AG04450 (cell line): ENCODE data around the gene SFXN5. TPM values are rescaled to one million over a fixed set of nuclear protein-coding genes. Genes with fewer than 3 reads are reported as not detected.

ENCODE experiments used
- CTCF ChIA-PET: fragments of 300-600, 350-600 bp; formaldehyde crosslinking; extraction: SDS; loops from one replicate; lab custom pipeline; 2022; ENCODE audit warnings: antibody characterized with exemption, inconsistent platforms; lab: Charles Lee
- POLR2A ChIA-PET: fragments of 350-600 bp; formaldehyde crosslinking; extraction: SDS; loops from one replicate; lab custom pipeline; 2021; ENCODE audit warnings: antibody characterized with exemption, inconsistent platforms; lab: Yijun Ruan, JAX
- DNase-seq: peaks from one replicate; pipeline ENCODE4 v3.0.0-alpha.2; 2011; ENCODE audit warnings: low read depth, low spot score
- H3K27ac ChIP-seq: one replicate; pipeline ENCODE4 v1.5.1; 2012; ENCODE audit warnings: low read depth, low read length, control low read depth
- H3K27me3 ChIP-seq: one replicate; pipeline ENCODE4 v1.6.0; 2012; ENCODE audit warnings: low read length; ENCODE audit not compliant: control insufficient read depth, insufficient read depth
- H3K4me3 ChIP-seq: 2 replicates; pipeline ENCODE4 v1.5.1; 2011; ENCODE audit warnings: mild to moderate bottlenecking, low read depth, low read length, control low read depth
- H3K9me3 ChIP-seq: 2 replicates; pipeline ENCODE4 v1.5.1; 2012; ENCODE audit warnings: low read length; ENCODE audit not compliant: control insufficient read depth, insufficient read depth
- CTCF ChIP-seq: IDR thresholded peaks from 2 replicates; pipeline ENCODE4 v1.5.1; 2011; ENCODE audit warnings: low read depth, low read length, control low read depth, inconsistent platforms
- polyA plus RNA-seq: library from polyadenylated mRNA; depleted of rRNA; stranded (reverse); fragments of >200 nt; gene quantifications from 2 replicates; pipeline ENCODE4 v1.2.3, GENCODE V29; 2011

SFXN5 gene
- polyA plus RNA-seq, 1 experiment, result 11.8 TPM

- ChIA-PET POLR2A (interaction anchor here (0.5 kb wide), 1 partner anchor 68 kb away, joined by 3 read pairs; no protein-coding TSS in a partner anchor), CTCF (no interaction called here)
- no peak for TF ChIP-seq CTCF
- no peak for DNase-seq
- no peak overlapping the region for H3K27ac ChIP-seq
- no peak overlapping the region for H3K4me3 ChIP-seq
- H3K27me3 ChIP-seq, result no peaks in the 10 kb centered on the region
- H3K9me3 ChIP-seq, result no peaks in the 10 kb centered on the region; the same call in 1 of the 2 replicates
These were observed 8.1 kb upstream of the SFXN5 start for GRCh38 chr2:73079636-73080035.

DNA sequence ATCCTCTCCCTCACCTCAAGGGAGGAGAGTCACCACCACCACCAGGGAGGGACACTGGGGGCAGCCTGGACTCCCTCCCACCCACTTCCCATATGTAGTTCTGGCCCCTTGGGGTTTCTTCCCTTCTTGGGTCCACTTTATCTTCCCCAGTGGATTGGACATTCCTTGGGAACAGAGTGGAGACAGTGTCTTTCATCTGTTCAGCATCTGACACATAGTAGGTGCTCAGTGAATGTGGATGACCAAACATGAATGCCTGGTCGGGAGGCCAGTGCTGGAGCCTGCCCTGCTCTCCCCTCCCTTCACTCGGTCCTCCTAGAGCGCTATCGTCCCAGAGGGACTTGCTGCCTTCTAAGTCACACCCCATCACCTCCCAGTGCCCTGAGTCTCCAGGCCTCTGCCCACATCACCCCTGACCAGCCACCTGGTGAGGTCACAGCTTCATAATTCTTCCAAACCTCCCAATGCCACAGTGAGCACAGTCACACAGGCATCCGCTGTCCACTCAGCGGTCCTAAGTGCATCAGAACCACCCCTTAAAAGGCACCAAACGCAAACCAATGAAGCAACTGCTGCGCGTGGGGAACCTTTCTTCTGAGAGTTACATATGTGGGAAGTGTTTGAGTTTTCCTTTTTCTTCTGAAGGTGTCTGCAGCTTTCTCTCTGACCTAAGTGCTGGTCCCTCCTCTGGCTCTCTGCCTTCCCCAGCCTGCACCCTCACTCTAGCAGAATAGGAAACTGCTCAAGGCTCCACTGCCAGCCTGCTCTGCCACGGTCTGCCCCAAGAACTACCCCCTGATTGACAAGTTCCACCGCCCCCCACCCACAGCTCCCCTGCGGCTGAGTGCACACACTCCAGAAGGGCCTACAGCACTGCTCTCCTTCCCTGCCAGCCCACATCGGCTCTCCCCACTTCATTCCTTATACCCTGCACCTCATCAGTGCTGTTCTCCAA lies 7.2 kb upstream of the SFXN5 start:
- H3K9me3 ChIP-seq, result no peaks in the 10 kb centered on the region; the same call in 1 of the 2 replicates
- POLR2A ChIA-PET, result no interaction called here
- H3K27me3 ChIP-seq, result no peaks in the 10 kb centered on the region
- CTCF ChIA-PET, result interaction anchor here (1.7 kb wide), 1 partner anchor 77 kb away, joined by 4 read pairs; no protein-coding TSS in a partner anchor
- no peak for TF ChIP-seq CTCF
- H3K4me3 ChIP-seq, result no peak overlapping the region
- no peak overlapping the region for H3K27ac ChIP-seq
- DNase-seq, result no peak

- no peak for DNase-seq
- ChIA-PET CTCF (interaction anchor here (1.7 kb wide), 1 partner anchor 78 kb away, joined by 4 read pairs; no protein-coding TSS in a partner anchor), POLR2A (no interaction called here)
- Histone ChIP-seq H3K27me3 (no peaks in the 10 kb centered on the region), H3K27ac (no peak overlapping the region), H3K4me3 (no peak overlapping the region), H3K9me3 (no peaks in the 10 kb centered on the region; the same call in 1 of the 2 replicates)
- TF ChIP-seq CTCF, result no peak
These were observed 5.9 kb upstream of the SFXN5 start for GRCh38 chr2:73077424-73077795.

DNA sequence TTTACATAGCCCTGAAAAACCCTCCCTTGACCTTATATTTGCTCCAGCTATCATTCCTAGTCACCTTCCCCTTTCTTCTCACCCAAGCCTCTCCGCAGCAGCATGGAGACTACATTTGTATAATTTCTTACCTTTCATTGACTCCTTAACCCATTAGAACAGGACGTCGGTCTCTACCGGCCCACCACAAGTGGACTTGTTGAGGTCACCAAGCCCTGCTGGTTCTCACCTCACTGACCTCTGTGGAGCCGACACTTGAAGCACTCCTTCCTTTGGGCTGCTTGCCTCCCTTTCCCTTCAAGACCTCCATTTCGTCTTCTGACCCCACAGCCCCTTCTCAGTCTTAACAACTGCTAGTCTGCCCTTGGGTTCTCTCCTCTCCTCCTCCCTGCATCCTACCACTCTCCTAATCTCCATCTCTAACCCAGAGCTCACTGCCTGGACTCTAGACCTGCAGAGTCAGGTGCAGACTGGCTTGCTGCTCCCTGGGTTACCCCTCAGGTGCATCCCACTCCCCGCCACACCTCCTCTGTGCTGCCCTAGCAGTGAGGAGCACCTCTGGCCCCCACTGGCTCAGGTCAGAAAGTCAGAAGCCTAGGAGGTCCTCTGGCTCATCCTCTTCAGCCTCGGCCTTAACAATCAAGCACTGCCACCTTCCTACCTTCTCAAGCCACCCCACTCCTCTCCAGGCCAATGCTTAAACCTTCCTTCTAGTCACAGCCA lies 5.3 kb upstream of the SFXN5 start:
- H3K27ac ChIP-seq, result no peak overlapping the region
- no peak overlapping the region for H3K4me3 ChIP-seq
- H3K9me3 ChIP-seq, result no peaks in the 10 kb centered on the region; the same call in 1 of the 2 replicates
- ChIA-PET CTCF (interaction anchor here (1.7 kb wide), 1 partner anchor 79 kb away, joined by 4 read pairs; no protein-coding TSS in a partner anchor), POLR2A (no interaction called here)
- DNase-seq, result no peak
- no peak for TF ChIP-seq CTCF
- no peaks in the 10 kb centered on the region for H3K27me3 ChIP-seq
